SU-DHL-6 (cell line): Measurements from ENCODE around the gene TBX18.

ENCODE experiments used
- EZH2phosphoT487 ChIP-seq: fragments of 200-600 bp; sonication (generic), shearing (Covaris generic); conservative IDR thresholded peaks from 2 replicates; pipeline ENCODE4 v1.6.1; 2018; ENCODE audit warnings: mild to moderate bottlenecking, antibody characterized with exemption, low read length, moderate library complexity, mixed read lengths
- TF ChIP-seq, protein P1 (sequence below): fragments of 200-600 bp; sonication (generic); IDR thresholded peaks from one replicate; pipeline ENCODE4 v1.5.1; 2017; ENCODE audit warnings: antibody characterized with exemption, mild to moderate bottlenecking, low read length, moderate library complexity; ENCODE audit not compliant: insufficient read depth, poor library complexity, severe bottlenecking

DNA sequence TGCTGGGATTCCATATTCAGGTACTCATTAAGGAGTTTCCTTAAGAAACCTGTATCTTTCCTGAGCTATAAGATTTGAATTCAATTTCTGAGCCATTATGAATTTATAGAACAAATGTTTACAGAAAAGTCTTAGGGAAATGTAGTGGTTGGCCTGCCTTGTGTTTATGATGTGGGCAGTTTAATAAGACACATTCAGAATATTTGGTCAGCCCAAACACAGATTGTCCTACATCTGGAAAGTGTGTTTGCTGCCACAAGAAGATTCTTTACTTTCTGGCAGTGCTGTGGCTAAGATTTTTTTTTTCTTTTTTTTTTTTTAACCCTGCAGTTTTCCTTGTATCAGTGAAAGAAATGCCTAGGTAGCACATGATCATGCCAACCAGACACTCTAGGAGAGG lies 15.2 kb downstream of the TBX18 start:
- TF ChIP-seq, protein P1, sequence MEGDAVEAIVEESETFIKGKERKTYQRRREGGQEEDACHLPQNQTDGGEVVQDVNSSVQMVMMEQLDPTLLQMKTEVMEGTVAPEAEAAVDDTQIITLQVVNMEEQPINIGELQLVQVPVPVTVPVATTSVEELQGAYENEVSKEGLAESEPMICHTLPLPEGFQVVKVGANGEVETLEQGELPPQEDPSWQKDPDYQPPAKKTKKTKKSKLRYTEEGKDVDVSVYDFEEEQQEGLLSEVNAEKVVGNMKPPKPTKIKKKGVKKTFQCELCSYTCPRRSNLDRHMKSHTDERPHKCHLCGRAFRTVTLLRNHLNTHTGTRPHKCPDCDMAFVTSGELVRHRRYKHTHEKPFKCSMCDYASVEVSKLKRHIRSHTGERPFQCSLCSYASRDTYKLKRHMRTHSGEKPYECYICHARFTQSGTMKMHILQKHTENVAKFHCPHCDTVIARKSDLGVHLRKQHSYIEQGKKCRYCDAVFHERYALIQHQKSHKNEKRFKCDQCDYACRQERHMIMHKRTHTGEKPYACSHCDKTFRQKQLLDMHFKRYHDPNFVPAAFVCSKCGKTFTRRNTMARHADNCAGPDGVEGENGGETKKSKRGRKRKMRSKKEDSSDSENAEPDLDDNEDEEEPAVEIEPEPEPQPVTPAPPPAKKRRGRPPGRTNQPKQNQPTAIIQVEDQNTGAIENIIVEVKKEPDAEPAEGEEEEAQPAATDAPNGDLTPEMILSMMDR, result no peak
- TF ChIP-seq EZH2phosphoT487, result no peak
